ENCODE results near the gene PTPRA.

Gene PTPRA

DNA sequence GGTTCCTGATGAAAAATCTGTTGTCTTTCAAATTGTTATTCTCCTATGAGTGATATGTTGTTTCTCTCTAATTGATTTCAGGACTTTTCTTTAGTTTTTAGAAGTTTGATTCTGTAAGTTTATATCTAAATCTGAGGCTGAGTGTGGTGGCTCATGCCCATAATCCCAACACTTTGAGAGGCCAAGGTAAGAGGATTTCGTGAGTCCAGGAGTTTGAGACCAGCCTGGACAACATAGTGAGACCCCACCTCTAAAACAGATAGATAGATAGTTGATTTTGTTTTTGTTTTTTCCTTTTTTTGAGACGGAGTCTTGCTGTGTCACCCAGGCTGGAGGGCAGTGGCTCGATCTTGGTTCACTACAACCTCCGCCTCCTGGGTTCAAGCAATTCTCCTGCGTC lies 64.6 kb downstream of the PTPRA start:
- DNase-seq = no peak

DNA sequence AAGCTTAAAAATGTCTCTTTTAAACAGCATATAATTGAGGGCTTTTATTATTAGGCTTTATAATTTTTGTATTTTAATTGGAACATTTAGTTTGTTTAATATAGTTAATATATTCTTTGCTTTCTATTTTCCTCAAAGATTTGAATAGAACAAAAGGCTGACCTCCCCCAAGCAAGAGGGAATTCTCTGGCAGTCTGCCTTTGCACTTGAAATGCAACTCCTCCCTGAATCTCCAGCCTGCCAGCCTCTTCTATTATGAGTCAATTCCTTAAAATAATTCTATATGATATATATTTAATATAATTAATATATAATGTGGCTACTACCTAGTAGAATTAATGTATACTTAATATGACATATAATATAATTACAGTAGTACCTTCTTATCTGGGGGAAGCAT lies 69.2 kb downstream of the PTPRA start:
- no peak for DNase-seq

DNA sequence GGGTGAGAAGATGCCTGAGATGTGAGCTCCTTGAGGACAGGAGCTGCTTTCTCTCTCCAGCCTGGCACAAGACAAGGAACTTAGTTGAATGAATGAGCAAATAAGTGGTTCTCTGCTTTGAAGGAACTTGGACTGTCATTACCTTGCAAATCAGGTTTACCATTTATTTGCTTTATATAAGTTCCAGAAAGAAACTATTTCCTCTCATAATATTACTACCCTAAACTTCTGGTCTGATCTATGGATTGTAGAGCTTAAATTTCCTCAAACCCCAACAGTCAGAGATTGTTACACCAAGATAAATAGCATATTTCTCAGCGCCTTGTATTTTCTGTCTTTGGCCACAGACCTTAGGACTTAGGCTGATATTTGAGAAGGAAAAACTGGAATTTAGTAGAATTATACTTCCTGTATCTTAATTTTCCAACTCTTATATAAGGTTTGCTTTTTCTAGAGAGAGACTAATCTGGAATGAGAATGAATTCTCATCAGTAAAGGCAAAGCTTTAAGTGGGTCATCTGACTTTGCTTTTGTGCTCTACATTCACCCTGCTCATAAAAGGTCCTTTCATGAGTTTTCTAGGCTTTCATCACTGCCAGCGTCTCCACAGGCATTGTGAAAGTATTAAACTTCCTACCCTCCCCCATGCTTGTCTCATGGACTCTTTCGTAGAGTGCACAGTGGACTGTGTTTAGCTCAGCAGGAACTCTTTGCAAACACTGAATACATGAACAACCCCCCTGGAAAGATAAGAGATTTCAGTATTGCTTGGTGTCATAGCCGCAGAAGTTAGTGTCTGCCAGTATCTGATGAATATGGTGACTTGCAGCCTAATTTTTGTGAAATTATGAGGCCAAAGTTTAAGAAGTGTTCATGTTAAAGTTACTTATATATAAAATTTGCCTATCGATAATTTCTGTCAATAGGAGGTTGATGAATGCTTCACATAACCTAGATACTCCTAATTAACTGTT lies 74.0 kb downstream of the PTPRA start:
- DNase-seq = no peak

DNA sequence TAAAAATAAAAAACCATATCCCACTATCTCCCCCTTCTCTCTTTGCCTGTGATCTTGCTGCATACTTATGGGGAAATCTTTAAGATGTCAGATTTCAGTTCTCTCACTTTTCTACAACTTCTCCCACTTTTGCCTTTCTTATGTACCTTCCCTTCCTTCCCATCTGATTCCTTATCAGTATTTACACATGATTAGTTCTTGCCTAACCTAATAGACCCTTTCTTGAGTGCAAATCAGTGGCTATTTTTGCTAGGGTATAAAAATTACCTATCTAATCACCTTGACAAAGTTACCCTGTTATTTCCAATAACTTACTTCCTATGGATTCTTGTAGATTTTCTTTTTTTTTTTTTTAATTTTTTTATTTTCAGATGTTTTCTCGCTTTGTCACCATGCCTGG lies 75.7 kb downstream of the PTPRA start:
- DNase-seq = no peak

DNA sequence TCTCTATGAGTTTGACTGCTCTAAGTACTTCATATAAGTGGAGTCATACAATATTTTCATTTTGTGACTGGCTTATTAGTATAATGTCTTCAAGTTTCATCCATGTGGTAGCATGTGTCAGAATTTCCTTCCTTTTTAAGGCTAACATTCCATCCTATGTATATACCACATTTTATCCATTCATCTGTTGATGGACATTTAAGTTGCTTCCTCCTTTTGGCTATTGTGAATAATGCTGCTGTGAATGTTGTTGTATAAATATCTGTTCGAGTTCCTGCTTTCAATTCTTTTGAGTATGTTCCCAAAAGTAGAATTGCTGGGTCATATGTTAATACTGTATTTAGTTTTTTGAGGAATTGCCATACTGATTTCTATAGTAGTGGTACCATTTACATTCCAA lies 79.5 kb downstream of the PTPRA start:
- no peak for DNase-seq

DNA sequence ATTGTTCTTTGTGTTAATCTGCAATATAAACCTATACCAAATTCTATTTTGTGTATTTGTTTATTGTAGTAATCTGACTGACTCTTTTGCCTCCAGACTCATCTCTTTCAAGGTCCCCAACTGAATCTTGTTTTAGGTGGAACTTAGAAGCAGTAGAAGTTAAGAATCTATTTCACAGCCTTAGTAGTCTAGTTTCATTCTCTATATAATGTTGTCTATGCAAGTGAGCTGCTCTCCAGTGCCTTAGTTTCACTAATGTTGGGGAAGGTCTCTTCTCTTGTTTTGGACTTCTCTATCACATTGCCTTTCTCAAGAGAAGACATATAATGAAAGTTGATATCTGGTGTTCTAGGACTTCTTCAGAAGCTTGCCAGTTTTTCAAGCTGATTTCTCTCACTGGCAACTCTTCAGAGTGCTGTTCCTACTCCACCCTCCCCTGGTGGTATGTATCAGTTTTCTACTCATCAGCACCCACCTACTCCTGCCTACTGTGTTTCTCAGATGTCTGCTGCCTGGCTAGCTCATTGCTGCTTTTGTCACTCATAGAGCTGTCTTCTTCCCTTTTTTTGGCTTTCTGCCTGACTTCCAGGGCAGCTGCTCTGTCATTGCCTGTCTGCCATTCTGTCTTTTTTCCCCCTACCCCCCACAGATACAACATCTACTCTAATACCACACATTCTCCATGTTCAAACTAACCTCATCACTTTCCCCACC lies 82.1 kb downstream of the PTPRA start:
- peak; percentile 10 for DNase-seq

DNA sequence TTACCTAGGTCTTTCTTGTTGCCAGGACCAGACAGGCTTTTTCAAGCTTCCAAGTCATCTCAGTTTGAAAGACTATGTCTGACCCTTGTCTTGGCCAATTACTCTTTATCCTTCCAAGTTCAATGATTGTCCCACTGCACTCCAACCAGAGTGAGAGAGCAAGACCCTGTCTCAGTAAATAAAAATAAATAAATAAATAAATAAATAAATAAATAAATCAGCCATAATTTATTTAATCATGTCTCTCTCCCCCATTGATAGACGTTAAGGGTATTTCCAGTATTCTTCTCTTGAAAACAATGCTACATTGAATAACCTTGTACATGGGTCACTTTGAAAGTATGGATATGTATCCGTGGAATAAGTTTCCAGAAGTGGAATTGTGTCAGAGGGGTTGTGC lies 83.2 kb downstream of the PTPRA start:
- no peak for DNase-seq

DNA sequence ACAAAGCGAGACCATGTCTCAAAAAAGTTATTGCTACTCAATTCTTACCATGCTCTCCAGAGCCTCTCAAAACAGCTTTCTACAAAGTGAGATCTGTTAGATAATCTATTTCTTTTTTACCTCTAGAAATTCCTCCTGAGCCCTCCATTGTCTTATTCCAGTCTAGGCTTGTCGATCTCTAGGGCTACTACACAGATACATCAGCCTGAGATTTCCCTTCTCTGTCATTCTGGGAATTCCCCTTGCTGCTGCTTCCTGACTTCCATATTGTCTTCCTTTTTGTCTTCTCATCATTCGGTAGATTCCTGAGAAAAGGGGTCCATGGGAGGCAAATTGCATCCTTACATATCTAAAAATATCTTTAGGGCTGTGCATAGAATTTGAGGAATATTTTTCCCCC lies 94.6 kb downstream of the PTPRA start:
- no peak for DNase-seq

DNA sequence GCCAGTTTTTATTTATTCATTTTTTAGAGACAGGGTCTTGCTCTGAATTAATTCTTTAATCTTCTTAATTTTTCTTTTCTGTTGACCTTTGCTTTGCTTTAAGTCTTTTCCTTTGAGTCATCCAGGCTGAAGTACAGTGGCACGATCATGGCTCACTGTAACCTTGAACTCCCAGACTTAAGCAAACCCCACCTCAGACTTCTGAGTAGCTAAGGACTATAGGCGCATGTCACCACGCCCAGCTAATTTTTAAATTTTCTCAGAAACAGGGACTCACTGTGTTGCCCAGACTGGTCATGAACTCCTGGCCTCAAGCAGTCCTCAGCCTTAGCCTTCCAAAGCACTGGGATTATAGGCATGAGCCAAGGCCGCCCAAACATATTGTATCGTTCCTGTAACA lies 98.8 kb downstream of the PTPRA start:
- DNase-seq = no peak

DNA sequence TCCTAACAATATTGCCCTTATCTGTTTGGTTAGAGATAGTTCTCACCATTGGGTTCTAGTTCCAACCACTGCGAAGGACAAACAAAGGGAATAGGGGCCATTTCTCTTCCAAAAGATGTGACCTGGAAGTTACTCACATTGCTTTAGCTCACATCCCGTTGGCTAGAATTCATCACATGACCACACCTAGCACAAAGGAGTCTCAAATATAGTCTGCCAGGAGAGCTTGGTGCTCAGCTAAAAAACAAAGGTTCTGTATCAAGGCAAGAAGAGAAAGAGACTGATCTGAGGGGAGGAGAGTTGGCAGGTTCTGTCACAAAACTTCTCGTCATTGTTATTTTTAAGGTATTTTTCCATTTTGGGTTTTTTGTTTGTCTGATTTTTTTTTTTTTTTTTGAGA lies 100.3 kb downstream of the PTPRA start:
- DNase-seq = no peak

DNA sequence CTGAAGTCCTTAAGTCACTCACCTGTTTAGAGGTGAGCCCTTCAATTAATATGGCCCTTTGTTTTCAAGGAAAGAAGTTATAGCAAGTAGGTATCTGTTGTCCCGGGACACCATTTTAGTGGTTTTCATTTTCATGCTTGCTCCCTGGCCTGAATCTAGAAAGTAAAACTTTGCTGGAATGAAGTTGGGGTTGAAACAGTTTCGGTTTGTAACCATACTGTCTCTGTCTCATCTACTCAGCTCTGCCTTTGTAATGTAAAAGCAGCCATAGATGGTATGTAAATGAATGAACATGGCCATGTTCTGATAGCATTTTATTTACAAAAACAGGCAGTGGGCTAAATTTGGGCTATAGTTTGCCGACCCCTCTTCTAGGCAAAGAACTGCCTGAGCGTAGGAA lies 105.2 kb downstream of the PTPRA start:
- no peak for DNase-seq

DNA sequence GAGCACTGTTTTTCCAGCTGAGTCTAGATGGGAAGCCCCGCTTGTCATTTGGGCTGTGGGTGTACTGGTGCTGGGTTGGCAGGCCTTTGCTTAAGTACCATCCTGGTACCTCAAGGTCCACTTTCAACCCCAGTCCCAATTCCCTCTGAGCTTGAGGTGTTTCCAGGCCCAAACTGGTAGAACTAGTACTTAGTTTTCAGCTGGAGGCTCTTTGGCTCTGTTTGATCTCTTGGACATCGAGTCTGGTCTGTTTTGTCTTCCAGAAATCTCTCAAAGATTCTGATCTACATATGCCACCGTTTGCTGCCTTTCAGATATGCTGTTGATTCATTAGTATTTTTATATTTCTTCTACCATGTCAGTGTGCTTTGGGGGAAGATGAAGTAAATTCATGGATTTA lies 108.4 kb downstream of the PTPRA start:
- DNase-seq = no peak

DNA sequence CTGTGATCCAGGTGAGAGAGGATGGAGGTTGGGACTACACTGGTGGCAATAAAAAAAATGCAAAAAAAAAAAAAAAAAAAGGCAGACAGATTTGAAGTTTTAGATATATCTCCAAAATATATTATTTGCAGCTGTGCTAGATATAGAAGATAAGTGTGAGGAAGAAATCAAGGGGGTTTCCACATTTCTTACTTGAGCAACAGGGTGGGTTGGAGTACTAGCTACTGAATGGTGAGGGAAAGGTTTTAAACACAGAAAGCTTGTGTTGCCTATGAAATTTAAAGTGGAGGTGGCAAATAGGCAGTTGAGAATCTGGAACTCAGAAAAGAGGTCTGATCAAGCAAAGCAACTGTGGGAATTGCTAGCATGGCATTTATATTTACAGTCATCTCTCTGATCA lies 110.2 kb downstream of the PTPRA start:
- DNase-seq = no peak

DNA sequence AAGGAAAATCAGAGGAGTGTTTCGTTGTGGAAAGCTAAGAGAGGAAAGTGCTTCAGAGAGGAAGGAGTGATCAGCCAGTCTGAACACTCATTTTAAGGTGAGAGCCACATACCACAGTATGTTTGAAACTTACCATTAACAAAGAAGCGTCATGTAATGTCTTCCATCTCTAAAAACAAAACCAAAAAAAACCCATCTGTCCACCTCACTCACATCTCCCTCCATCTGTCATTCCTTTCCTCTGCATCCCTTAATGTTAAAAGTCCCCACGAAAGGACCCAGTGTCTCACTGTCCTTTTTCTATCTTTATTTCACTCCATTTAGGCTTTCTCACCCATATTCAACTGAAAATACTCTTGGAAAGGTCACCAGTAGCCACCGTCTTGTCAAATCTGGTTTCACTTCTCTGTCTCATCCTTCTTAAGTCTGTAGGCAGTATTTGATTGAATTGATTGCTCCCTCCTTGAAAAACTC lies 110.8 kb downstream of the PTPRA start:
- DNase-seq = no peak

DNA sequence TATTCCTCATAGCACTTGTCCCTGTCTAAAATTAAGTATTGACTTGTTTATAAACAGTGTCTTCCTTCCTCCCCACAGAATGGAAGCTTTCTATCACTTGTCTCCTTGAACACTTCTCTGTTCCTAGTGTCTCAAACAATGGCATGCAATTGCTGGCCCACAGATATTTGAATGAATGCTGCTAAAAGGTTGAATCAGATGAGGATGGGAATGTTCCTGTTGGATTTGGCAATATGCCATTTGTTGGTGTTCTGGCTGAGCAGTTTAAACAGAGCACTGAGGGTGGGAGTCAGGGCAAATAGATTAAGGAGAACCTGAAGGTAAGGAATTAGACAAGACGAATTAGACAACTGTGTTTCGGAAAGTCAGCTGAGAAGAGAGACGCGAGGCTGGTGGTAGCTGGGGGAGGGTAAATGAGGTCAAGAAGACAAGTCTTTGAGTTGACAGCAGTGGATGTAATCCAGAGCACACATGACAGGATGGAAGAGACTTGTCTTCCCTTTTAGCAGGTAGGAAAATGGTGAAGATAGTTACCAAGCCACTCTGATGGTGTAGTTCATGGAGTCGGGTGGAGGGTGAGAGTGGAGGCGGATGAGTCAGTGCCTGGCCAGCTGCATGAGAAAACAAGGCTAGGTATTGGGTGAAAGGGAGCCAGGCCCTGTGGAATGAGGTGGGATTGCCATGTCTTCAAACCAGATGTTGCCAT lies 111.8 kb downstream of the PTPRA start:
- no peak for DNase-seq

DNA sequence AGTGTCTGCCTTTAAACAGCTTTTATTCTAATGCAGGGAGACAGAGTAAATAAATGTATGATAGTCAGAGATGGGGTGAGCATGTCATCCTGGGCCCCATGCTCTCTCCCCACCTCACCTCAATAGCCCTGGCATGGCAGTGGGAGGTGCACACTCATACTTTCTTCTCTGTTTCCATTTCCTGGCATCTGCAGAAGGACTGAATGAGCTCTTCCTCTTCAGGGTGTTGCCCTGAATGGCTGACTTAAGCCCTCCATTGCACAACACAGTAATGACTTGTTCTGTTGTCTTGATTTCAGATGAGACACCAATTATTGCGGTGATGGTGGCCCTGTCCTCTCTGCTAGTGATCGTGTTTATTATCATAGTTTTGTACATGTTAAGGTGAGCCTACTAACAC lies 113.2 kb downstream of the PTPRA start:
- DNase-seq = no peak

DNA sequence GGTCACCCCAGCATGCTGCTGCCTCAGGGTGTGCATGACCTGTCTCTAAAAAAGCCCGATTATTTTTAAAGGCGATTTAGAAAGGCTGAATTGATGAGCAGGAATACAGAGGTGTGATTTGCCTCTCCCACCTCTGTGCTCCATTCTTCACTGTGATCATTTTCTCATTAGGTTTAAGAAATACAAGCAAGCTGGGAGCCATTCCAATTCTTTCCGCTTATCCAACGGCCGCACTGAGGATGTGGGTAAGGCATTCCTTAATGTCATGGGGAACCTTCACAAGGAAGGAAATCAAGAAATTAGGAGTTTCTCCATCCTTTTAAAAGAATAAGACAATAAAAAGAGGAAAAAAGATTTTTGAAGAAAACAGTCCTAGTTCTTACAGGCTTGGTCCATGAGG lies 114.6 kb downstream of the PTPRA start:
- no peak for DNase-seq

DNA sequence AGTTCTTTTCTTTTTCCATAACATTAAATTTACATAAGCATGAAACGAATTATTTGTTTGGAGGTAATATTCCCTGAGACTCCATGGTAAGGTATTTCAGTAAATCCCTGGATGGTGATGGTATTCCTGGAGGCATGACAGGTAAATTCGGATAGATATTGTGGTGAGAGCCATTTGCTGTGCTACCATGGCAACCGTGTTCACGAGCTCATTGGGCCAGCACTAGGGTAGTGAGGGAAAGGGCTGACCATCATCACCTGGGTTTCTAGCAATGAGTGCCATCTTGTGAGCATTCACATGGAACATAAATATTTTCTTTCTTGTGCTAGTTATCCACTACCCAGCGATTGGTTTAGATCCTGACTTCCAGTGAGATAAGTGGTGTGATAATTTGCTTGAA lies 118.3 kb downstream of the PTPRA start:
- DNase-seq = no peak

DNA sequence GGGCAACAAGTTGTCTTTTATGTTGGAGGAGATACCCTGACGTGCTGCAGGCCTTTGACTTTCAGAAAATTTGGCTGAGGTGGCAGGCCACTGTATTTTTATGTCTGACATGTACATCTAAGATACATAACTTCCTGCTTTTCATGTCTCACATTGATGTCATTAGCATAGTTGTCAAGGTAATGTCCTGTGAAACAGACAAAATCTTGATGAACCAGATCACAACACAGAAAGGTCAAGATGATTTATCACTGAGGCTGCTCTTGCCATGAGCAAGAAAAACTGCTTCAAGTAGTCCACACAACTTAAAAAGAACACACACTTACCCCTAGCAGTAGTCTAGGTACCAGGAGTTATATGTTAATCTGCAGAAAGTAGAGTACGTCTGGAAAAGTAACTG lies 120.0 kb downstream of the PTPRA start:
- DNase-seq = no peak

DNA sequence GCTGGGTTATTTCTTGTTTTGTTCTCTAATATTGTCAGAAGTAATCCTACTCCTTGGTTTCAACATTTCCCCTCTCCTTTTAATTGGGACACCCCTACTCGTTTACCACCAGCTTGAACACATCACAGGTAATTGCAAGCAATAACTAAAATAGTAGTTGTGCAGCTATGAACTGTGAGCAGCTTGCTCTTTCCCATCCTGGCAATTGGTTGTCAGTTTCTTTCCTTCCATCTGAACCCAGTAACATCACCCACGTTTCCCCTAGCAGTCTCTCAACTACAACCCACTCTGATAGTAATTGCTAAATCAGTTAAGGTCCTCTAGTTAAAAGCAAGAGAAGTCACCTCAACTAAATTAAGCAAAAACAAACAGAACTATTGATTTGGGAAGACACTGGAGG lies 122.5 kb downstream of the PTPRA start:
- DNase-seq = no peak

DNA sequence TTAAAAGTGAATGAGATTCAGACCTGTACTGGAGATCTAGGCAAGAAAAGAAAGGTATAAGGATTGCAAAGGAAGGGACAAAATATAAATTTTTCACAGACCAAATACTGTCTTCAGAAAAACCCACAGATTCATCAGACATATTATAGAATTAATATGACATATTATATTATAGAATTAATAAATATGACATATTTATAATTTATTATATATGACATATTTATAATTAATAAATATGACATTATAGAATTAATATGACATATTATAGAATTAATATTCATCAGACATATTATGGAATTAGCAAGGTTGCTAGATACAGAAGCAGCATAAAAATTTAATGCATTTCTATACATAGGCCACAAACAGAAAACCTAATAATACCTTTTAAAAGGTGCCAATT lies 125.4 kb downstream of the PTPRA start:
- DNase-seq = no peak

DNA sequence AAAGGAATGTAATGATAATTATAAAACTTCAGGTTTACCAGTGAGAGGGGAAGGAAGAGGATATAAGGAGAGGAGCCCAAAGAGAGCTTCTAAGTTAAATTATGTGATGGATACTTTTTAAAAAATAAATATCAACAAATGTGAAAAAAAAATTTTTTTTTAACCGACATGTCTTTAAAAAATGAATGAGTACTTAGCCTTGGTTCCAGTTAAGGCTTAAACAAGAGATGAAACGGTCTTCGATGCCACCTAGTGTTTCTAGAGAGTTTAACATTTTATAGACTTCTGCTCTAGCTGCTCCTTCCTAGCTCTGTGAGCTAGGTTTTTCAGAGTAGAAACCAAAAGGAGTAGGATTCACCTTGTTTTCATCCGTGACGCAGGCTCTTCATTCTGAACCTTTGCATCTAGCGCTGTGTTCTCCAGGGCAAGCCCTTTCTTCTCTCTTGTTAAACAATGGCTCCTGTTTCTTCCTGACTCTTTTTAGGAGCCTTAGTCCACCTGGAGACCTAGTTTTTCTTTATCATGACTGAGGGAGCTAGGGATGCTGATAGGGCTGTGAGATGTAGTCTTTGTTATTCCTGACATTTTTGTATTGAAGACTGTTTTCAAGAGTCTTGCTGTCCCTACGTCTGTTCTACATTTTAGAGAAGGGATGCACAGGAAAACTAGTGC lies 127.7 kb downstream of the PTPRA start:
- peak; percentile 73 for DNase-seq

DNA sequence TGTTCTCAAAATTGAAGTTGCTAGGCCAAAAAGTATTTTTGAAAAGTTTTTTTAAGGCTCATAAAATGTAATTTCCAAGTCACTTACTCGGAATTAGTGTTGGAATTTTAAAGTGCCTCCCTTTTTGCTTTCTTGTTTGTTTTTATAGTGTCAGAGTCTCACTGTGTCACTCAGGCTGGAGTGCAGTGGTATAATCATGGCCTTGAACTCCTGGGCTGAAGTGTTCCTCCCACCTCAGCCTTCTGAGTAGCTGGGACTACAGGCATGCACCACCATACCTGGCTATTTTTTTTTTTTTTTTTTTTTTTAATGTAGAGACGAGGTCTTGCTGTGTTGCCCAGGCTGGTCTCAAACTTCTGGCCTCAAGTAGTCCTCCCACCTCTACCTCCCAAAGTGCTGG lies 130.1 kb downstream of the PTPRA start:
- no peak for DNase-seq

All from NCI-H1694 (cell line).